Natural killer cell (primary cell): Measurements from ENCODE around the gene SFTPB. TPM values are rescaled to one million over a fixed set of nuclear protein-coding genes. Genes with fewer than 3 reads are reported as not detected.

Experiments used
- ATAC-seq, 3 donors: fragments of 150-1000 bp in 2 of 3; fragments of 200-7000 bp in 1 of 3; cut with Tn5 transposase; 1 replicate in 1 of 3; 2 replicates in 2 of 3; pipeline ENCODE4 v1.10.0; 2021; ENCODE audit warnings: mild to moderate bottlenecking in 2 of 3, moderate library complexity in 2 of 3
- DNase-seq, 2 donors: peaks; one replicate each; pipeline versions ENCODE4 v3.0.0 to v3.0.0-alpha.2; 2013 to 2021; ENCODE audit warnings: mixed read lengths in 1 of 2
- H3K27ac ChIP-seq: one replicate; pipeline ENCODE4 v1.5.1; 2013; ENCODE audit warnings: mild to moderate bottlenecking, low read length
- H3K27me3 ChIP-seq: one replicate; pipeline ENCODE4 v1.6.1; 2013; ENCODE audit warnings: low read length; ENCODE audit not compliant: control insufficient read depth, insufficient read depth
- H3K36me3 ChIP-seq: one replicate; pipeline ENCODE4 v1.6.1; 2013; ENCODE audit warnings: low read length; ENCODE audit not compliant: control insufficient read depth, insufficient read depth
- H3K4me1 ChIP-seq: one replicate; pipeline ENCODE4 v1.6.1; 2013; ENCODE audit warnings: low read length; ENCODE audit not compliant: control insufficient read depth, insufficient read depth
- H3K4me3 ChIP-seq: one replicate; pipeline ENCODE4 v1.5.1; 2013; ENCODE audit warnings: low read length
- H3K9me3 ChIP-seq: one replicate; pipeline ENCODE4 v1.6.1; 2013; ENCODE audit warnings: low read length; ENCODE audit not compliant: control insufficient read depth, insufficient read depth
- H3K27ac Mint-ChIP-seq, 2 donors: one replicate each; pipeline ENCODE4 v1.8.0; 2022; ENCODE audit warnings: mild to moderate bottlenecking in 2 of 2, mixed read lengths in 2 of 2, moderate library complexity in 1 of 2
- H3K27me3 Mint-ChIP-seq, 2 donors: one replicate each; pipeline ENCODE4 v1.8.0; 2022; ENCODE audit warnings: low read depth in 2 of 2, mixed read lengths in 2 of 2
- H3K36me3 Mint-ChIP-seq: one replicate; pipeline ENCODE4 v1.8.0; 2022; ENCODE audit warnings: mixed read lengths
- H3K4me1 Mint-ChIP-seq, 2 donors: one replicate each; pipeline ENCODE4 v1.8.0; 2022; ENCODE audit warnings: mixed read lengths in 2 of 2
- H3K4me3 Mint-ChIP-seq: one replicate; pipeline ENCODE4 v1.8.0; 2022; ENCODE audit warnings: mild to moderate bottlenecking, moderate library complexity, mixed read lengths
- H3K9me3 Mint-ChIP-seq, 2 donors: one replicate each; pipeline ENCODE4 v1.8.0; 2022; ENCODE audit warnings: mixed read lengths in 2 of 2
- CTCF ChIP-seq: fragments of 200-600 bp; IDR thresholded peaks from one replicate; pipeline ENCODE4 v1.8.0; 2022; ENCODE audit warnings: antibody characterized with exemption
- WGBS: methylation state at CpG from one replicate; pipeline ENCODE4 v1.1.7; 2013; ENCODE audit warnings: missing lambda C conversion rate; ENCODE audit not compliant: insufficient coverage; 5-methylcytosine and 5-hydroxymethylcytosine counted together
- intact Hi-C: fragments of 100-400 bp; cut with micrococcal nuclease; formaldehyde crosslinking; loops from one replicate; pipeline ENCODE4 v1.14.2; 2022
- total RNA-seq, 4 donors: library from RNA; stranded (reverse); fragments of 120-200 nt in 1 of 4; gene quantifications; one replicate each; pipeline versions ENCODE4 v1.2.3 to v1.2.4, GENCODE V29; 2013 to 2022

The SFTPB gene
- total RNA-seq, 3 donors from 2014 or later (not counting 1 experiment from before 2014, with no cell fraction given) = not detected

GRCh38 chr2:85698184-85698879 lies 30.3 kb upstream of the SFTPB start:
- no peak for TF ChIP-seq CTCF
- H3K36me3 ChIP-seq = peaks cover 53% of the 10 kb centered on the region
- H3K27me3 ChIP-seq = no peaks in the 10 kb centered on the region
- intact Hi-C loops = no loop called here
- Mint-ChIP-seq H3K4me1 (peaks cover 82 to 87% of the 10 kb centered on the region in 2 donors), H3K9me3 (no peaks in the 10 kb centered on the region), H3K27me3 (no peaks in the 10 kb centered on the region), H3K36me3 (peaks cover 14% of the 10 kb centered on the region), H3K27ac (peak overlapping the region; percentile 95 to 96), H3K4me3 (peak overlapping the region; percentile 97)
- ATAC-seq (no peak), DNase-seq (no peak)
- H3K27ac ChIP-seq = peak overlapping the region; percentile 85
- peak overlapping the region; percentile 76 for H3K4me3 ChIP-seq
- peaks cover 68% of the 10 kb centered on the region for H3K4me1 ChIP-seq
- no peaks in the 10 kb centered on the region for H3K9me3 ChIP-seq
- WGBS = 53% methylated on average over 9 of the region's 11 CpGs

- H3K36me3 Mint-ChIP-seq = peaks cover 14% of the 10 kb centered on the region
- H3K4me1 ChIP-seq = peaks cover 69% of the 10 kb centered on the region
- peaks cover 53% of the 10 kb centered on the region for H3K36me3 ChIP-seq
- H3K27me3 ChIP-seq = no peaks in the 10 kb centered on the region
- intact Hi-C loops = no loop called here
- H3K9me3 ChIP-seq = no peaks in the 10 kb centered on the region
- H3K4me1 Mint-ChIP-seq = peaks cover 82 to 87% of the 10 kb centered on the region in 2 donors
- H3K4me3 Mint-ChIP-seq = peak overlapping the region; percentile 97
- no peak for ATAC-seq
- TF ChIP-seq CTCF = no peak
- H3K27ac ChIP-seq = peak overlapping the region; percentile 85
- peak overlapping the region; percentile 76 for H3K4me3 ChIP-seq
- H3K27ac Mint-ChIP-seq = peak overlapping the region; percentile 95 to 96
- 50% methylated on average over 2 of the region's 2 CpGs for WGBS
- H3K9me3 Mint-ChIP-seq = no peaks in the 10 kb centered on the region
- H3K27me3 Mint-ChIP-seq = no peaks in the 10 kb centered on the region
- DNase-seq = no peak
Observed at GRCh38 chr2:85697716-85698115, 29.7 kb upstream of the SFTPB start.

GRCh38 chr2:85697096-85697495 lies 29.1 kb upstream of the SFTPB start:
- Histone ChIP-seq H3K4me1 (peaks cover 72% of the 10 kb centered on the region), H3K9me3 (no peaks in the 10 kb centered on the region), H3K4me3 (peak overlapping the region; percentile 76), H3K36me3 (peaks cover 53% of the 10 kb centered on the region), H3K27me3 (no peaks in the 10 kb centered on the region), H3K27ac (peak overlapping the region; percentile 85)
- ATAC-seq (no peak), DNase-seq (no peak)
- TF ChIP-seq CTCF = no peak
- Mint-ChIP-seq H3K9me3 (no peaks in the 10 kb centered on the region), H3K4me1 (peaks cover 82 to 87% of the 10 kb centered on the region in 2 donors), H3K27me3 (no peaks in the 10 kb centered on the region), H3K27ac (peak overlapping the region; percentile 95 to 96), H3K4me3 (peak overlapping the region; percentile 97), H3K36me3 (peaks cover 14% of the 10 kb centered on the region)
- intact Hi-C loops = no loop called here
- 55% methylated on average over 3 of the region's 3 CpGs for WGBS
